ENCODE data around the gene STRIP2. TPM values are rescaled to one million over a fixed set of nuclear protein-coding genes. Genes with fewer than 3 reads are reported as not detected.

The STRIP2 gene
- polyA plus RNA-seq, 1 donor (not counting 4 experiments of a cell fraction or from before 2014, with no cell fraction given): 12.5 TPM

- Histone ChIP-seq H3K9me1 (ENCODE audit: control insufficient read depth, extremely low read depth, insufficient read depth, low read length) (no peaks in the 10 kb centered on the region), H3K9me3 (ENCODE audit: control insufficient read depth, low read depth, low read length) (no peaks in the 10 kb centered on the region), H3K27me3 (ENCODE audit: control insufficient read depth, extremely low read depth, insufficient read depth, low read length) (no peaks in the 10 kb centered on the region), H4K20me1 (ENCODE audit: control insufficient read depth, extremely low read depth, insufficient read depth, low read length) (no peaks in the 10 kb centered on the region), H3K27ac (ENCODE audit: control insufficient read depth, insufficient read depth, low read length) (no peak overlapping the region), H3K9ac (ENCODE audit: control insufficient read depth, extremely low read depth, insufficient read depth, low read length) (no peak overlapping the region), H3K79me2 (ENCODE audit: control insufficient read depth, insufficient read depth, low read length) (no peaks in the 10 kb centered on the region), H3K4me3 (ENCODE audit: control insufficient read depth in 2 of 3, extremely low read depth in 1 of 3, insufficient read depth in 2 of 3, low read depth in 1 of 3, low read length in 3 of 3) (no peak overlapping the region), H3K4me1 (ENCODE audit: control insufficient read depth, extremely low read depth, insufficient read depth, low read length) (no peaks in the 10 kb centered on the region), H3K4me2 (ENCODE audit: control insufficient read depth, extremely low read depth, insufficient read depth, low read depth, low read length) (no peak overlapping the region), H2AFZ (ENCODE audit: control insufficient read depth, low read length) (no peak overlapping the region), H3K36me3 (ENCODE audit: control insufficient read depth in 2 of 2, extremely low read depth in 1 of 2, insufficient read depth in 2 of 2, low read length in 2 of 2) (peaks cover 6 to 7% of the 10 kb centered on the region in 2 experiments)
- dilution Hi-C loops (cut with MboI; ENCODE audit: extremely low pct_ligation_motif_present, low sequenced_read_pairs): no loop called here
- TF ChIP-seq EZH2 (IDR thresholded peaks at IDR 0.05; ENCODE audit: low read length): no peak
- TF ChIP-seq CTCF (optimal IDR thresholded peaks at IDR 0.05 in 1 of 3, IDR thresholded peaks at IDR 0.05 in 1 of 3, conservative IDR thresholded peaks at IDR 0.05 in 1 of 3; ENCODE audit: extremely low read depth in 1 of 3, insufficient read depth in 2 of 3, low read length in 3 of 3): no peak
- DNase-seq (ENCODE audit: low read depth, low spot score) (no peak), FAIRE-seq (no peak)
Measured at GRCh38 chr7:129385598-129385997, 48.6 kb upstream of the STRIP2 start.

GRCh38 chr7:129386506-129386905 is 47.7 kb upstream of the STRIP2 start:
- FAIRE-seq: no peak
- Histone ChIP-seq H3K4me2 (ENCODE audit: control insufficient read depth, extremely low read depth, insufficient read depth, low read depth, low read length) (no peak overlapping the region), H3K36me3 (ENCODE audit: control insufficient read depth in 2 of 2, extremely low read depth in 1 of 2, insufficient read depth in 2 of 2, low read length in 2 of 2) (peaks cover 7 to 8% of the 10 kb centered on the region in 2 experiments), H3K4me1 (ENCODE audit: control insufficient read depth, extremely low read depth, insufficient read depth, low read length) (no peaks in the 10 kb centered on the region), H3K9me3 (ENCODE audit: control insufficient read depth, low read depth, low read length) (no peaks in the 10 kb centered on the region), H3K27ac (ENCODE audit: control insufficient read depth, insufficient read depth, low read length) (no peak overlapping the region), H3K4me3 (ENCODE audit: control insufficient read depth in 2 of 3, extremely low read depth in 1 of 3, insufficient read depth in 2 of 3, low read depth in 1 of 3, low read length in 3 of 3) (no peak overlapping the region), H4K20me1 (ENCODE audit: control insufficient read depth, extremely low read depth, insufficient read depth, low read length) (no peaks in the 10 kb centered on the region), H2AFZ (ENCODE audit: control insufficient read depth, low read length) (no peak overlapping the region), H3K9ac (ENCODE audit: control insufficient read depth, extremely low read depth, insufficient read depth, low read length) (no peak overlapping the region), H3K9me1 (ENCODE audit: control insufficient read depth, extremely low read depth, insufficient read depth, low read length) (no peaks in the 10 kb centered on the region), H3K27me3 (ENCODE audit: control insufficient read depth, extremely low read depth, insufficient read depth, low read length) (no peaks in the 10 kb centered on the region), H3K79me2 (ENCODE audit: control insufficient read depth, insufficient read depth, low read length) (no peaks in the 10 kb centered on the region)
- TF ChIP-seq EZH2 (IDR thresholded peaks at IDR 0.05; ENCODE audit: low read length): no peak
- no peak for TF ChIP-seq CTCF (optimal IDR thresholded peaks at IDR 0.05 in 1 of 3, IDR thresholded peaks at IDR 0.05 in 1 of 3, conservative IDR thresholded peaks at IDR 0.05 in 1 of 3; ENCODE audit: extremely low read depth in 1 of 3, insufficient read depth in 2 of 3, low read length in 3 of 3)
- no peak for DNase-seq (ENCODE audit: low read depth, low spot score)
- dilution Hi-C loops (cut with MboI; ENCODE audit: extremely low pct_ligation_motif_present, low sequenced_read_pairs): no loop called here
